Measurements from ENCODE around the gene CEP44. TPM values are rescaled to one million over a fixed set of nuclear protein-coding genes. Genes with fewer than 3 reads are reported as not detected.

CEP44 gene
- total and polyA plus RNA-seq, 2 of the 4 experiments (the other 2 are of a cell fraction) = 3.5 to 9.5 TPM

- CTCF ChIA-PET = no interaction called here
Measured at GRCh38 chr4:174373821-174374220, 90.1 kb downstream of the CEP44 start.

More at GRCh38 chr4:174373821-174374220, 90.1 kb downstream of the CEP44 start:
- ATAC-seq (ENCODE audit: low read depth) (no peak), DNase-seq (no peak)
- Histone ChIP-seq H4K8ac (ENCODE audit: low read depth in 2 of 2, low read length in 2 of 2) (no peak overlapping the region), H3K9me1 (ENCODE audit: insufficient read depth, low read length) (no peaks in the 10 kb centered on the region), H3K56ac (ENCODE audit: extremely low read depth, insufficient read depth, low read length) (no peak overlapping the region), H2AFZ (replicated peaks; ENCODE audit: low read length, poor library complexity) (no peak overlapping the region), H2BK20ac (ENCODE audit: low read depth, low read length) (no peak overlapping the region), H3K27me3 (ENCODE audit: control insufficient read depth, insufficient read depth, low read length) (no peaks in the 10 kb centered on the region), H2BK15ac (ENCODE audit: low read depth, low read length) (no peak overlapping the region), H3K79me1 (ENCODE audit: low read depth in 1 of 2, low read length in 2 of 2) (no peaks in the 10 kb centered on the region), H4K20me1 (ENCODE audit: insufficient read depth, low read length) (no peaks in the 10 kb centered on the region), H3K36me3 (ENCODE audit: control insufficient read depth, insufficient read depth, low read length) (no peaks in the 10 kb centered on the region), H3K9me3 (ENCODE audit: control insufficient read depth, insufficient read depth, low read length) (no peaks in the 10 kb centered on the region), H2AK9ac (replicated peaks; ENCODE audit: low read depth, low read length, poor library complexity) (no peak overlapping the region), H3K4me2 (ENCODE audit: low read depth, low read length) (no peak overlapping the region), H3K27ac (ENCODE audit: insufficient read depth, low read length) (no peak overlapping the region), H4K91ac (ENCODE audit: insufficient read depth, low read depth, low read length) (no peak overlapping the region), H4K5ac (ENCODE audit: low read depth, low read length) (no peak overlapping the region), H3K18ac (ENCODE audit: low read depth, low read length) (no peak overlapping the region), H3K14ac (replicated peaks; ENCODE audit: low read depth, low read length) (no peak overlapping the region), H2BK120ac (ENCODE audit: low read depth, low read length) (no peak overlapping the region), H2BK5ac (ENCODE audit: low read depth, low read length, poor library complexity, severe bottlenecking) (no peak overlapping the region), H3K9ac (ENCODE audit: low read depth, low read length) (no peak overlapping the region), H3K4ac (ENCODE audit: low read depth, low read length) (no peak overlapping the region), H3K4me1 (ENCODE audit: control insufficient read depth, insufficient read depth, low read length) (no peaks in the 10 kb centered on the region), H2AK5ac (ENCODE audit: low read depth, low read length) (no peak overlapping the region), H3K4me3 (ENCODE audit: insufficient read depth, low read depth, low read length) (no peak overlapping the region), H3K23ac (ENCODE audit: low read depth, low read length) (no peak overlapping the region)
- no TSS peak for BruUV-seq (replicated peaks)
- dilution Hi-C loops (cut with HindIII; ENCODE audit: low sequenced_read_pairs, unreplicated experiment) = no loop called here
- POLR2A ChIA-PET (ENCODE audit: unreplicated experiment) = no interaction called here
- WGBS, 2 experiments (ENCODE audit: extremely low coverage in 2 of 2, insufficient read length in 1 of 2) = no CpG with 5 or more reads among the region's 1 CpG
- in situ Hi-C loops (cut with MboI; ENCODE audit: low sequenced_read_pairs) = loop anchor here (25.0 kb wide), 2 partner anchors 1163 to 1963 kb away; no protein-coding TSS in a partner anchor
- intact Hi-C loops (cut with micrococcal nuclease) = no loop called here
- TF ChIP-seq NFE2L2 (IDR thresholded peaks at IDR 0.05; ENCODE audit: low read depth, low read length) (no peak), CEBPB (IDR thresholded peaks at IDR 0.05; ENCODE audit: low read depth, low read length) (no peak), POLR2A (IDR thresholded peaks at IDR 0.05; ENCODE audit: low read depth, low read length) (no peak), ELK1 (IDR thresholded peaks at IDR 0.05; ENCODE audit: borderline replicate concordance, low read depth, low read length) (no peak), RCOR1 (IDR thresholded peaks at IDR 0.05; ENCODE audit: insufficient replicate concordance, low read length) (no peak), BHLHE40 (IDR thresholded peaks at IDR 0.05; ENCODE audit: low read depth, low read length) (no peak)
